GM19035 (cell line): ENCODE data around the gene SRSF8.
"Not testable (repeated sequence)": the region's sequence is repeated elsewhere in the genome, so short reads cannot be mapped to it uniquely, and the experiment has no call there.

ENCODE experiments used
- ATAC-seq: cut with Tn5 transposase; IDR thresholded peaks from one replicate; pipeline ENCODE4 v1.9.1; 2021; ENCODE audit not compliant: unreplicated experiment

Gene SRSF8

DNA sequence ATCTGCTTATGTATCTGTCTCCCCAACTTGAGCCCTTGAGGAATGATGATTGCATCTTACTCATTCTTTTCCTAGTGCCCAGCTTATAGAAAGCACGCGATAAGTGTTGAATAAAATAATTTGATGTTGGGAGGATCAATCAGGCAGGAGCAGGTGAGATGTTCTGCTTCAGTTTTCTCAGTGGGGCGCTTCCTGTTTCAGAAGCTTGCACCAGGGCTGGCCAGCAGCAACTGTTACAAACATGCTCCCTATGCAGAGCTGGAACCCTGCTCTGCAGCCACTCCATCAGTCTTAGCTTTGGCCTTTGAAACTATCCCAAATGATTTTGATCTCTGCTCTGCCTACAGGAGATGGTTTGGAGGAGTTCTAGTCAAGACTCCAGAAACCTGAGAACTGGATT is 26.8 kb downstream of the SRSF8 start:
- ATAC-seq = no peak

DNA sequence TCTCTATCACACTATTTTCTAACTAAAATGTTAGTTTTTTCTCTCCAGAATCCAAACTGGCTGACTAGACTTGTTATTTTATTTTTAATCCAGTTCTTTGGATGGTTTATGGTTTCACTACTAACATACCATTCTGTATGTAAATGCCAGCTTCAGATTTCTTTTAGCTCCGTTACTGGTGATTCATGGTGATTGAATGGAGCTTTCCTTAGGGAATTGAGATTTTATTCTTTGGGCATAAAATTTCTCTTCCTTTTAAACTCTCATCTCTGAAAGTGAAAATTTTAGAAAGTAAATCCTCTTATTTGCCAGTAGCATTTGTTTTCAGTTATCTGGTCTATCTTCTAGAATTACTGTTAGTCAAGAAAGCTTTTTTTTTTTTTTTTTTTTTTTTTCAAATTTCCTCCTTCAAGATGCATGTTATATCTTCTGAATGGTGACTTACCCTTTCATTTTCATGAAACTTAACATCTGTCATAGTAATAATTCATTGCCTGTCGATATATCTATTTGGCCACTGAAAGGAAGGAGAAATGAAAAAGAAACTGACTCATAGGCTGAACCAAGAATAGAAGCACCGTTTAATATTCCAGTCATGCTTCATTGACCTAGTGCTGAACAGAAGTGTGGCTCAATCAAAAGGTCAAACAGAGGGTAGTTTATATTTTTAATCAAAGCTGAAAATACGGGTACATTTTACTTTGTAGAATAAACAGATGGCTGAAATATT is 29.3 kb downstream of the SRSF8 start:
- ATAC-seq = peak; percentile 87

DNA sequence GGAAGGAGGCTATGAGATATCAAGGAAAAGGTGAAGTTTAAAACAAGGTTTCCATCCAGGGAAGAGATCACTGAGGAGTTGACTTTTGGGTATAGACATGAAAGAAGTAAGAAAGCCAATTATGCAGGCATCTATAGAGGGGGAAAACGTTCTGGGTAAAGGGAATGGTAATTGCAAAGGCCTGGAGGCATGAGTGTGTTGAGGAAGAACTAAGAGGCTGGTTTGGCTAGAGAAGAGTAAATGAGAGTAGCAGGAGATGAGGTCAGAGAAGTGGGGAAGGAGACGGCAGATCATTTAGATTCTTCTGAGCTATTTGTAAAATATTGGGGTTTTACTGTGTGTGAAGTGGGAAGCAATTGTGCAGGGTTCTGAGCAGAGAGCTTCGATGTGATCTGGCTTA is 30.5 kb downstream of the SRSF8 start:
- ATAC-seq = no peak

DNA sequence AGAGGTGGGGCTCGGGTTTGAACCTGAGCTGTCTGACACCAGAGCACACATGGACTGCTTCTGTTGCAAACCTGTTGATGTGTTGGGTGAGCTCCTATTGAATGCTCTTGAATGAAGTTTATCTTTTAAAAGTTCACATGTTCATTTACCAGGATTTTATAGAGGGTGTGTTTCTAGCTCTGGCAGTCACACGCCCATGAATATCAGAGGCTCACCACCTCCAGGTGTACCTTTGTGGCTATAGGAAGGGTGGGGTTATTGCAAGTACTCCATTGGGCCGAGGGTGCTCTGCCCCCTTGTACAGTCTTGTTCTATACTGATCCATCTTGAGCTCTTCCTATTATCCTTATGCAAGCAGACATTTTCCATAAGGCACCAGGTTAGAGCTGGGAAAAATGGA is 32.1 kb downstream of the SRSF8 start:
- no peak for ATAC-seq

DNA sequence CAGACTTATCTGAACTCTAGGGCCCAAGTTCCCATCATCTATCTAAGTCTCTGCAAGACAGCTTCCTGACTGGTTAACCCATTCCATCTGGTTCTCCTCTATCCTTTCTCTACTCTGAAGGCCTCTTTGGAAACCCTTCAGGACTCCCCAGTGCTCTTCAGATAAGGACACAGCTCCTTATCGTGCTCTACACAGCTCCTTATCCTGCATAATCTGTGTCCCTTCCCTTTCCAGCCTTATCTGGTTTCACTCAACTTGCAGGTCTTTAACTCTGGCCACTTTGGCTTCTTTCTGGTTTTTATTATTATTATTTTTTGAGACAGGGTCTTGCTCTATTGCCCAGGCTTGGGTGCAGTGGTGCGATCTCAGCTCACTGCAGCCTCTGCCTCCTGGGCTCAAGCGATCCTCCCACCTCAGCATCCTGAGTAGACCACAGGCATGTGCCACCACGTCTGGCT is 33.5 kb downstream of the SRSF8 start:
- no peak for ATAC-seq

DNA sequence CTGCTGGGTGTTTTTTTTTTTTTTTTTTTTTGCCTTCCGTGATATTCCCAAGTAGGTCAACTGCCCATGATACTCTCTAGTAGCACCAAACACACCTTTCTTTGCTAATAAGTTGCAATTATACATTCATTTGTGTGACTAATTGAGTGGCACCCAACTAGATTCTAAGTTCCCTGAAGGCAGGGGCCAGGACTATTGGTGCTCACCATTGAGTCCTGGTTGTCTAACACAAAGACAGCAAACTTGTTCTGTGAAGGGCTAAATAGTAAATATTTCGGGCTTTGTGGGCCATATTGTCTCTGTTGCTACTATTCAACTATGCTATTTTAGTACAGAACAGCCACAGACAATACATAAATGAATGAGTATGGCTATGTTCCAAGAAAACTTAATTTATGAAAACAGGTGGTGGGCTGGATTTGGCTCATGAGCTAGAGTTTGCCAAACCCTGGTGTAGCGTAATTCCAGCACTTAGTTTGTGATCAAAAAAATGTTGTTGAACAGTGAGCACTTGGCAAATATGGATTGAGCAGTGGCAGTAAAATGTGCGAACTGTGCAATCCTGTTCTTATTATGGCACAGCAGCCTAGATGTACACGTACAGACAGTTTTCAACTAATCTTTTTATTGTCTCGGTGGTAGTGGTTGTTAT is 34.3 kb downstream of the SRSF8 start:
- no peak for ATAC-seq

DNA sequence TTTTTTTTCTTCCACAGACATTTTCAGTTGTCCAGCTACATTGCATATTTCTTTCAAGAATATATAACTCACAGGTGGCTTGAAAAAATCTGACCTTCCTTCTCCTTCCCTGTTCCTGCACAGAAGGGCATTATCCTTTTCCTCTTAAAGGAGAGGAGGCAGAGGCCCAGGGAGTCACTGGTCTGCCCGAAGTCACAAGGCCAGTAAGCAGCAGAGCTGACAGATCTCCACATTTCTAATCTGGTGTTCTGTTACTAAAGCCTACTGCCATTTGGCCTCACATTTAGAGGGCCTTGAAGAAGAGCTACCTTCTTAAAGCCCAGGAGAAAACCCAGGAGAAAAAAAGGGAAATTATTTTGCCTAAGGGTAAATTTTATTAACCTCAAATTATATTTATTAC is 35.2 kb downstream of the SRSF8 start:
- no peak for ATAC-seq

DNA sequence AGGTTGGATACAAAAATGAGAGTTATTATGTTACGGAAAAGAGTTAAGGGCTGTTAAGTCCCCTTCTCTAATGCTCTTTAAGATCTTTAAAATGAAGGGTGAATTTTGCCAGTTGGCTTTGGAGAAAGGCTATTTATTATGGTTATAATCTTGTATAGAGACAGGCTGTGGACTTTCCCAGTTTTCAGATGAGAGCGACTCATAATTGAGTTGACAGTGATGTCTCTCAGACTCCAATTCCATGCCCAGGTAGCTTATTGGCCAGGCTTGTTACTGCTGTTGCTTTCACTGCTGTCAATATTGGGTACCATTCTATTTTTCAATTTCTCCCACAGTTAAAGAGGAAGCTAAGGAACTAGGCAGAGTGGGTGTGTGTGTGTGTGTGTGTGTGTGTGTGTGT is 36.0 kb downstream of the SRSF8 start:
- ATAC-seq = no peak

DNA sequence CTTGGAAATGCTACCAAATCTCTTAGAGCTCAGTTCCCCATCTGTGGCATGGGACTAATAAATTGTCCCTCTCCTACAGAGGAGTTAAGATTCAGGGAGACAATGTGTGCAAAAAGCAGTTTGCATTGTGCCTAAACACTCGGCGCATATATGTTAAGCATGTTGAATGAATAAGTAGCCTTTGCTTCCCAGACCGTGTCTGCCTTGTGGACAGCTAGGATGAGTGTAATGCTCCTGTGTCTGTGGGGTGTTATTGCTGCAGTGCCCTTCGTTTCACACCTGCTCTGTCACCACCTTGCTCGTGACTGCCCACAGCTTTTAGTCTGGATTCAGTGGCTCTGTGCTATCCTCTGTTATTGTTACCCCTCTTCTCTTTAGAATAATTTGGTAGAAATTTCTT is 37.0 kb downstream of the SRSF8 start:
- no peak for ATAC-seq

DNA sequence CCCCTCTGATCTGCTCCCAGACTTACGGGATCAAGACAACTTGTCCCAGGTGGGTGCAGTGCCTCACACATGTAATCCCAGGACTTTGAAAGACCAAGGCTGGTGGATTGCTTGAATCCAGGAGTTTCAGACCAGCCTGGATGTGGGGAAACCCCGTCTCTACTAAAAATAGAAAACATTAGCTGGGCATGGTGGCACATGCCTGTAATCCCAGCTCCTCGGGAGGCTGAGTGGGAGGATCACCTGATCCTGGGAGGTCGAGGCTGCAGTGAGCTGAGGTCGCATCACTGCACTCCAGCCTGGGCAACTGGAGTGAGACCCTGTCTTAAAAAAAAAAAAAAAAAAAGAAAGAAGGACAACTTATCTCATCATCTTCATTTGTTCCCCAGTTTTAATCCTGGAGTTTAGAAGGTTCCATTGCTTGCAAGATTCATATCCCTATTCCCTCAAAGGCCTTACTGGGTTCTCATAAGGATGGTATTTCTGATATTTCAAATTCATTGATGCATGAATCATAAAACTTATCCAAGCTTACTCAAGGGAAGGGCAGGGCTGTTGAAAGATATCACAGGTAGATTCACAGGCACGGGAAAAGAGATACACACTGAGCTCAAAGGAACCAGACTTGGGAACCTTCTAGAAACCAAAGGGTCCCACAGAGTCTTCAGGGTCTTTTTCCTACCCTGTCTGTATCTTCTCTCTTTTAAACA is 37.6 kb downstream of the SRSF8 start:
- no peak for ATAC-seq

DNA sequence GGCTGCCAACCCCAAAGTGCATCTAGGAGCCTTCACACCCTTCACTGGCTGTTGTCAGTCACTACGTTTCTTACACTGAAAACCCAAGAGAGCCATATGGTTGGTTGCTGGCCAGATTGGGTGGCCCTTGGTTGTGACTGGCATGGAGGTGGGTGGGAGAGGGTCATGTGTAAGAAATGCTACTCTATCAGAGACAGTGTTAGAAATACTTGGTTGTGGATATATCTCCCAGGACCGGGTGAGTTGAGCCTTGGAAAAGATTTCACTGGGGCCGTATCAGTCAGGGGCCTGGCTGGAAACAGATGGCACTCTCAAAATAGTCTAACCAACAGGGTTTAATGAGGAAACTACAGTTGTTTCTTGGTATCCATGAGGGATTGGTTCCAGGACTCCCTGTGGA is 38.1 kb downstream of the SRSF8 start:
- ATAC-seq = no peak

DNA sequence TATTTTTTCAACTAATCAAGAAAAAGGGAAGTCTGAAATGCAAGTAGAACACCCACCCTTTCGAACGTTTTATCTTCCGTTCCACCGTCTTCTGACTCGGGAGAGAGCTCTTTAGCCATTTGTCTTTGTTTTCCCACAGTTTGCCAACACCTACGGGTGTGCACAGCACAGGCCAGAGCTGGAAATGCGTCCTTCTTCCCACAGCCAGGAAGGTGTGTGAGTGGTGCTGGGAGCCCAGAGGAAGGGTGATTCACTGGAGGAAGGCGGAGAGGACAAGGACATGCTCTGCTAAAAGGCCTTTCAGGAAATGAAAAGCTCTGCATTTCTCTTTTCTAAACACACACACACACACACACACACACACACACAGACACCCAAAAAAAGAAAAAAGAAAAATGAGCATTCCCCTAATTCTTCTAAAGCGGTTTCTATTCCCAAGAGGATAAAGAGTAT is 41.5 kb downstream of the SRSF8 start:
- ATAC-seq = no peak

DNA sequence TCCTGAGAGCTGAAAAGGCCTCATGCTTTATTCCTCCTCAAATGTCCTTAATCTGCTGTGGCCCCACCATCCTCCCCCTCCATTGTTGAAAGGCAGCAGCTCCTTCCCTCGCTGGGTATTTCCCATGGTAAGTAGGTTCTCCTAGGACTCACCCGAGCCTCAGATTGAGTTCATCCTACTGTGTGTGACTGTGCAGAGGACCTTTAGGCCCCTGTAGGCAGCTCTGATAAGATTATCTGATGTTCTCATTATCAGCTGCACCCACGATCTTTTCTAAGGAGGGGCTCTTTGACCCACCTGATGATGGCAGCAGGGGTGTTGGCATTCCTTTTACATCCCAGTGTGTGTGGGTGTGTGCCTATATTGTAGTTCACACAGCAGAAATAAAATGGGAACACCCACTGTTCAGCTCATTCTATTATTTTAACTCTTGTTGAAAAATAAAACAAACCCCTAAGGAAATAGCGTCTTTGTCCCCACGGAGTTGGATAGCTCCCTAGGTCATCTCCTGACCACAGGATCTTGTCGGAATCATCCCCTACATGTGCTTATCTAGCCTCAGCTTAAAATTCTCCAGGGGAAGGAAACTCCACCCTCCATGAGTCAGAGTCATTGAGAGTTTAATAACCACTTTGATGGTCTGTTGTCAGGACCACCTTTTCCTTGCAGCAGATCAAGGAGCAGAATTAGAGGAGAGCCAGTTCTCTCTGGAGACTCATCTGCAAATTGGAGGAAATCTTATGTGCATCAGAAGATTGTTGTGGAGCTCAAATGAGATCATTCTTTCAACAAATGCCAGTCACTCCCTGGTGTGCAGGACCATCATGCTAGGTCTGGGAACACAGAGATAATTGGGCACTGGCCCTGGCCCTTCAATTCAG is 42.2 kb downstream of the SRSF8 start:
- no peak for ATAC-seq

DNA sequence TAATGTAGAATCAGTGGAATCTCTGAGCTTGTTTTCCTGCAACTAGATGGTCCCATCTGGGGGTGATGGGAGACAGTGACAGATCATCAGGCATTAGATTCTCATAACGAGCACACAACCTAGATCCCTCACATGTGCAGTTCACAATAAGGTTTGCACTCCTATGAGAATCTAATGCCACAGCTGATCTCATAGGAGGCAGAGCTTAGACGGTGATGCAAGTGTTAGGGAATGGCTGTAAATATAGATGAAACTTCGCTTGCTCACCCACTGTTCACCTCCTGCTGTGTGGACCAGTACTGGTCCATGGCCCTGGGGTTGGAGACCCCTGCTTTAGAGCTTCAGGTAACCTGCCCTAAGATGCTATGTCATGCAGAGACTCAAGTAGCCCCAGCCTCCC is 44.8 kb downstream of the SRSF8 start:
- not testable (repeated sequence) for ATAC-seq

DNA sequence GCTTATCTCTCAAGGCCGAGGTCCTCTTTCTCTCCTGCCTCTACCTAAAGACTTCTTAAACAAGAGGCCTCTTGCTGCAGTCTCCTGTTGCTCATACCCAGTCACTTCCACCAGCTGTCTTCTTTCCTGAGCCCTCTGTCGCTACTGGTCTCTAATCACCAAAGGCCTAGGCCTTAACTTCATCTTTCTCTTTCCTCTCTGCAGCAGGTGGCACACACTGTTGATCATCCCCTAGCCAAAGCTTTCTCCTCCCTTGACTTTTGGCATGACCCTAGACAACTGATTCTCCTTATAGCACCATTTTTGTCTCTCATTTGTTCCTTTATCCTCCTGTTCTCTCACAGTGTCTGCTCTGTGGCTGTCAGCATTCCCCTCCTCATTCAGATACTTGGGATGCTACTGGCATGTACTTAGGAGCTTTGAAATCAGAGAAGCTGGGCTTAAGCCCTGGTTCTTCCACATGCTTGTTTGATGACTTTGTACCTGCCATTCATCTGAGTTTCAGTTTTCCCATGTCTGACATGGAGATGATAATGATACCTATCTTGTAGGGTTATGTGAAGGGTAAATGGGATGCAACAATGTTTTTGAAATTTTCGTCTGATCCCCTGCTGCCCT is 45.3 kb downstream of the SRSF8 start:
- ATAC-seq = no peak

DNA sequence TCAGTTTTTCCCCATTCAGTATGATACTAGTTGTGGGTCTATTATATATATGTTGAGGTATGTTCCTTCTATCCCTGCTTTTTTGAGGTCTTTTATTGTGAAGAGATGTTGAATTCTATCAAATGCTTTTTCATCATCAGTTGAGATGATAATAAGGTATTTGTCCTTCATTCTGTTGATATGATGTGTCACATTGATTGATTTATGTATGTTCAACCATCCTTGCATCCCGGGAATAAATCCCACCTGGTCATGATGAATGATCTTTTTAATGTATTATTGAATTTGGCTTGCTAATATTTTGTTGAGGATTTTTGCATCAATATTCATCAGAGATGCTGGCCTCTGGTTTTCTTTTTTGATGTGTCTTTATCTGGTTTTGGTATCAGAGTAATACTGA is 48.9 kb downstream of the SRSF8 start:
- ATAC-seq = no peak

DNA sequence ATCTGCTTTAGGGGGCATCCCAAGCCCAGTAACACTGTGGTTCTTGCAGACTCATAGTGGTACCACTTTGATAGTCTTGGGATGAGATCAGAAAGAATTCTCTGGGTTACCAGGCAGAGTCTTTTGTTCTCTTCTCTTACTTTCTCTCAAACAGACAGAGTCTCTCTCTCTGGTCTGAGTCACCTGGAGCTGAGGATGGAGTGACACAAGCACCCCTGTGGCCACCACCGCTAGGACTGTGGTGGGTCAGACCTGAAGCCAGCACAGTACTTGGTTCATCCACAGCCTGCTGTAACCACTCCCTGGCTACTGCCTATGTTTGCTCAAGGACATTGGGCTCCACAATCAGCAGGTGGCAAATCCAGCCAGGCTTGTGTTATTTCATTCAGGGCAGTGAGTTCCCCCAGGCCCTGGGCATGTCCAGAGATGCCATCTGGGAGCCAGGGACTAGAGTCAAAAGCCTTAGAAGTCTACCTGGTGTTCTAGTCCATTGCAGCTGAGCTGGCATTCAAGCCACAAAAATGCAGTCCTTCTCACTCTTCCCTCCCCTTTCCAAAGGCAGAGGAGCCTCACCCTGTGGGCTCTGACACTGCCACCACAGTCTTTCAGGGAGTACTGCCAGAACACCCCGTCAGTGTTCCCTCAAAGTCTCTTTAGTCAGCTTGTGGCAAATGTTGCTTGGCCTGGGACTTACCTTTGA is 52.8 kb downstream of the SRSF8 start:
- ATAC-seq = no peak
